ENCODE results near the gene EPB41L4A.
"Not testable (repeated sequence)": the region's sequence is repeated elsewhere in the genome, so short reads cannot be mapped to it uniquely, and the experiment has no call there.

EPB41L4A gene

DNA sequence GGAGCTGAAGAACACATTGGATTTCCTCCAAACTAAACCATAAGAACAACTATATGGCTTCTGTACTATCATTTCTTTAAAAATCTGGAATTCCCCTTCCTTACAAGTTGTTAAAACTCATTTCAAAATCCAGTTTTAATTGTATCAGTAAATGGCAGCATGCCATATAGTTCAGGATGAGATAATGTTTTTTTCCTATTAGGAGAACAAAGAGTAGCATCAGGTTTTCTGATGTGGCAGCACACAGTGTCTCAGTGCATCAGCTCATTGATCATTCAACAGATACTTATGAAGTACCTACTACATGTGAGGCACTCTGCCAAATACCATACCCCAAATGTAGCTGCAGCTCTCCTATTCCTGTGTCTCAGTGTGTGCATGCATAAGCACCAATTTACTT, 161.1 kb downstream of the EPB41L4A start:
- no peak for DNase-seq (ENCODE audit: low read depth in 2 of 2)

DNA sequence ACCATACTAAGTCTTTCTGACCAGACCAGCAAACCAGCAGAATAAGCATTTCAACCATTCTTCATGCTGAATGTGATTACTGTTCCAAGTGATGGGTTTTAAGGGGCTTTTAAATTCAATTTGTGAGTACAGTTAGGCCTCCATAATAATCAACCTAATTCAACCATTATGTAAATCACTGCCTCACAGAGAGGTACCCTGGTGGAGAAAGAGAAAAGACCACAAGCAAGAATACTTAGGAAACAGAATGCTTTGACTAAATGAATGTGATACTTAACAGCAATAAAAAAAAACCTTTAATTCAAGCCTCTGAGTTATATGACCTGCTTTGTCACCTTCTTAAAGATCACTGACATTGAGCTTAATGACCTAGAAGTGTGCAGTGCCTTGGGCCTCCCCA, 162.1 kb downstream of the EPB41L4A start:
- DNase-seq (ENCODE audit: low read depth in 2 of 2): no peak

DNA sequence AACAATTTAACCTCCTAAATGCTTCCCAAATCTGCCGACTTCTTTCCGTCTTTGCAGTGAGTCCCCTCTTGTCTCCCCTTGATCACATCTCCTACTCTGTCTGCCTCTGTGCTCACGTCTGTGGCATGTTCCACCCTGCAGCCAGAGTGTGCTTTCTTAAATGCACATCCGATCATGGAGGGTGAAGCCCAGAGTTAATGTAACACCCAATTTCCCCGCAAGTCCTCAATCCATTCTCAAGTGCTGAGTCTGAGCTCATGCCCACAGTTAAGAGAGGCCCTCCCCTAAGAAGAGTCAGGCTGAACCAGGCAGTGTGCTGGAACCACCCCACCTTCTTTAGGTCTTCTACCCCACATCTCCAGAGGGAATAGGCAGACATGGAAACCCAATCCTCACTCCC, 164.8 kb downstream of the EPB41L4A start:
- DNase-seq (ENCODE audit: low read depth in 2 of 2): no peak

DNA sequence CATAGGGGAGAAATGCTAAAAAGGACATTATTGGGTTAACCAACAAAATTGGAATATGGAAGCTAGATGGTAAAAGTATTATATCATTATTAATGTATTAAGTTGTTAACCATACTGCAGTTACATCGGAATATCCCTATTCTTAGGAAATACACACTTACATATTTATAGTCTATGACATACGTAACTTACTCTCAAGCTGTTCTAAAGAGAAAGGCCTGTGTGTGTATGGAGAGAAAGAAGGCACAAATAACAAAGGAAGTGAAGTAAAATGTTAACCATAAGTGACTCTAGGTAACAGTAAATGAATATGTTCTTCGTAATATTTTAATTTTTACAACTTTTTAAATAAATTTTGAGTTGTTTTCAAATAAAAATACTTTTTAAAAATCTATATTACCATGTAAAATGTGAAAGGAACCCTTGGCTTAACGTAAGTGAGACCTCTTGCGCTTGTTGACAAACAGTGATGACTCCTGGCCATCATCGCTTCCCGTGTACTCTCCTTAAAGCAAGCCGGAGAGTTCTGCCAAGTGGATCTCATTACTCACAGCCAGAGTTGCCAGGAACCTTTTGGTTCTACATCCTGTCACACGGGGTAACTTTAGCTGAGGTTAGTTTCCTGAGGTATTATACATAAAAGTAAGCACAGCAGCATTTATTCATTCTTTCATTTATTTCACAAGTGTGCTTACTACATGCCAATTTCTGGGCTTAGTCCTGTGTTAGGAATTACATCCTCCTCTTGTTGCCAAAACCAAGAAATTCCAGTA, 165.4 kb downstream of the EPB41L4A start:
- DNase-seq (ENCODE audit: low read depth in 2 of 2): no peak

DNA sequence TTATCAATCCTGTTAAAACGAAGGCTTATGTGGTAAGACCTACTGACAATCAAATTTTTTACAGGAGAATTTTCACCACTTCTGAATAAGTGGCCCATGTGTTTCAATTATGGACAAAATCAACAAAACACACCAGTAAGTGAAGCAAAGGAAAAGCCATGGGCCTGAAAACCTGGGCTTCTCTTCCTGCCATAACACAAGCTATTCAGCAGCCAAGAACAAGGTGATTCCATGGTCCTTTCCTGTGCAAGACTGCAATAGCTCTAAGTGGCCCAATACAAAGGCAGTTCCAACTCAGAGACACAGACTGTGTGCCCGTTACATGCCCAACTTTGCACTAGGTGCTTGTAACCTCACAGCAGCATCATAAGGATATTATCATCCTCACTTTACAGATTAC, 168.5 kb downstream of the EPB41L4A start:
- no peak for DNase-seq (ENCODE audit: low read depth in 2 of 2)

DNA sequence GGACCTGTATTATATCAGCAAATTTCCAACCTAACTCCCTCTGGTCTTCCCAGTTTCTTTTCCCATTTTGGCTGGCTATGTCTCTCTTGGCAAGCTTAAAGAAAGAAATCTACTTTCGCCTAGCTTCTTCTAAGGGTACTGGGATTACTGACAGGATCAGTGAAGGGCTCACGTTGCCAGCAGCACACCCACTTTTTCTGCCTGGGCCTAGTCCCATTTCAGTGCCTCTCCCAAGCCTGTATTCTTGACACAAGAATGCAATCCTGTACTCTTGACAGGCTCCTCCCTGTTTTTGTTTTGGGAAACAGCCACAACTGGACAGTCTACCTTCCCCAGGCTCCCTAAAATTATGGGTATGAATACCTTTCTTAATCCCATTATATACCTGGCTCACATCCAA, 170.5 kb downstream of the EPB41L4A start:
- no peak for DNase-seq (ENCODE audit: low read depth in 2 of 2)

DNA sequence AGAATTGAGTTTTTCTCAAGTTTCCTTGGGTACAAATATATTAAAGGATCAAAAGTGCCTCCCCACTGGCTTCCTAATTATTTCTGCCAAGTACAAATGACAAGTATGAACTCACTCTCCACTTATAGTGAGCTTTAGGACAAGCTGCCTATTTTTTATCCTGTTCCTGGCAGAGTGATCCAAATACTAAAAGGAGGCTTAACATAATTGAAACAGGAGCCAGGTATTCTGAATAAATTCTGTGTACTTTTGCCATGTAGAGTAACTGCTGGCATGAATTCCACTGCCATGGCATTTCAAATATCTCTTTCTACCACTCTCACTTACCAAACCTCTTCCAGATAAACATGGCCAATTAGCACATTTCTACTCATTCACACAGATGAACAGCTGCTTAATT, 171.1 kb downstream of the EPB41L4A start:
- no peak for DNase-seq (ENCODE audit: low read depth in 2 of 2)

DNA sequence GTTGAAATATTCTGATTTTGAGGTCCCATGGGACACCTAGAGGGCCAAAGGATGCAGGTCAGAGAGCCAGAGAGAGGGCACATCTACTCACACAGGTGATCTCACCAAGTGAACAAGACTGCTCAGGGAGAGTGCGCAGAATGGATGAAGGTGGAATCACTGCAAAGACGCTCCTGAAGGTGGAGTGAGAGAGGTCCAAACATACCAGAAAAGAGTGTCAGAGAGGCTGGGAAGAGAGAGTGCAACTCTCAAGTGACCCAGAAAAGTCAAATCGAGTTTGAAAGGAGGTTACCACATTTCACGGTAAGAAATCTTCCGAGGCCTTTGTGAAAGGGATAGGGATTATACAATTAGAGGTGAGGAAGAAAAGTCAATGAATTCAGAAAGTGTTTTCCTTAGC, 173.4 kb downstream of the EPB41L4A start:
- no peak for DNase-seq (ENCODE audit: low read depth in 2 of 2)

DNA sequence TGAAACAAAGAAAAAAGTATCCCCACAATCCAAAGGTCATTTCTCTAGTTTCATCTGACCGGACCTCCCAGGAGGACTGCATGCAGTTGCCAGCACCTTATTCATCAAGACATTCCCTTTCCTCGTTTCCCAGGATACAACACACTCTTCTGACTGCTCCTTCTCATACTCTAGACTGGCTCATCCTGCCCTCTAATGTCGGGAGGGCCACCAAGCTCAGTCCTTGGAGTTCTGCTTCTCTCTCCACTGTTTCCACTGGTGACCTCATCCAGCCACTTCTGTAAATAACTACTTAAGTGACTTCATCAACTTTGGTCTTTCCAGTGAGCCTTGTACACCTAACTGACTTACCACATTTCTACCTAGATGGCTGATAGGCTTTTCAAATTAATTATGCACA, 179.1 kb downstream of the EPB41L4A start:
- no peak for DNase-seq (ENCODE audit: low read depth in 2 of 2)

DNA sequence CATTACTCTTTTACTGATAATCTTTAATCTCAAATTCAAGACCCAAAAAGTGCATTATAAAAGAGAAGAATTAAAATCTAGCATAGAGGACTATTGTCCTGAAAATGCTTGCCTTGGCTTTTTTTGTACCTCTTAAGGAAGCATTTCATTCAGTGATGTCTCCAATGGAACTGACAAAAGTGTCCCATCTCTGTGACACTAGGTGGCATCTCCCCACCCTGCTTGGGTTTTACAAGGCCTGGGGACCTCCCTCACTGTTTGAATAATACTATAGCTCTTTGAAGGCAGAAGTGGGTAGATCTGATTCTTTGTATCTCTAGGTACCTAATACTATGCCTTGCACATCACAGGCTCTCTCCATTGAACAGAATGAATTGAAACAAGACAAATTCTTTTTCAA, 180.6 kb downstream of the EPB41L4A start:
- DNase-seq (ENCODE audit: low read depth in 2 of 2): no peak

DNA sequence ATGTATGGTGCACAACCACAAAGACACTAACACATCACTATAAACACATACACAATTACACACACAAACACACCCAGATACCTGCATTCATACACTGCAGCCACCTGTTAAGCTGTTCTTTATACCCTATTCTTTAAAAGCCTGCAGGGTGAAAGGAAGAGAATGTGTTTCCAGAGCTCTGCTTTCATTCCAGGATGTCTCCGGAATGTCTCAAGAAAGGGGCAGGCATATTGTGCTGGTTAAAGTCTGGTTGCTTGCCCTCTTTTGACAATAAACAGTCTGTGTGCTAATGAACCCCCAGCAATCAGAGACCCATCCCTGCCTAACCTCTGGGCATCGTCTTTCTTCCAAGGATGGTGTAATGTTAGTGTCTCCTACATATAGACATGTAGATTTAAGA, 181.6 kb downstream of the EPB41L4A start:
- DNase-seq (ENCODE audit: low read depth in 2 of 2): no peak

DNA sequence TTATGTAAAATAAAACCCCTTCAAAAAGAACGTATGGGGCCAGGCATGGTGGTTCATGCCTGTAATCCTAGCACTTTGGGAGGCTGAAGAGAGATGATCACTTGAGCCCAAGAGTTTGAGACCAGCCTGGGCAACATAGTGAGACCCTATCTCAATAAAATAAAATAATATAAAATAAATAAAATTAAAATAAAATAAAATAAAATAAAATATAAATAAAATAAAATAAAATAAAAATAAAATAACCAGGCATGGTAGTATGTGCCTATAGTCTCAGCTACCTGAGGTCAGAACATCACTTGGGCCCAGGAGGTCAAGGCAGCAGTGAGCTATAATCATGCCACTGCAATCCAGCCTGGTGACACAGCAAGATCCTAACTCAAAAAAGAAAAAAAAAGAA, 185.1 kb downstream of the EPB41L4A start:
- no peak for DNase-seq (ENCODE audit: low read depth in 2 of 2)

DNA sequence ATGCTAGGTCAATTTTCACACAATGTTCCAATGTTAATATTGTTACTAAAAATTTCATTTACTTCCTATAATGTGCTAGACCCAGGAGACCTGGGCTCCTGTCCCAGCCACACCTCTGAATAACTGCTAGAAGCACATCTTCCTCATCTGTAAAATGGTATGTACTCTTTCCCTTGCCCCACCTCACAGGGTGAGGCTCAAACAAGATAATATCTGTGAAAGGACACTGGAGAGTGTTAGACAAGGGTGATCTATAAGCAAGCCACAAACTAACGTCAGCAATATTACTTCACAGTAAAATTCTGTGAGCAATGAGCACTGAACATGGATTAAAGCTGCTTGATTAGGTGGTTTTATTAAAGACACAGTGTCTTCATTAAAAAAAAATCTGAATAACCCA, 186.4 kb downstream of the EPB41L4A start:
- no peak for DNase-seq (ENCODE audit: low read depth in 2 of 2)

DNA sequence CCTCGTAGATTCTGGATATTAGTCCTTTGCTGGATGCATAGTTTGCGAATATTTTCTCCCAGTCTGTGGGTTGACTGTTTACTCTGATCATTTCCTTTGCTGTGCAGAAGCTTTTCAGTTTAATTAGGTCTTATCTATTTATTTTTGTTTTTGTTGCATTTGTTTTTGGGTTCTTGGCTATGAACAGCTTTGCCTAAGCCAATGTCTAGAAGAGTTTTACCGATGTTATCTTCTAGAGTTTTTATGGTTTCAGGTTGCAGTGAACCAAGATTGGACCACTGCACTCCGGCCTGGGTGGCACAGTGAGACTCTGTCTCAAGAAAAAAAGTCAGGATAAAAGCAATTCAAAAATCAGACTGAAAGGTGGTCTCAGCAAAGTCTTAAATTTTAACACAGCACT, 188.5 kb downstream of the EPB41L4A start:
- DNase-seq (ENCODE audit: low read depth in 2 of 2): no peak

DNA sequence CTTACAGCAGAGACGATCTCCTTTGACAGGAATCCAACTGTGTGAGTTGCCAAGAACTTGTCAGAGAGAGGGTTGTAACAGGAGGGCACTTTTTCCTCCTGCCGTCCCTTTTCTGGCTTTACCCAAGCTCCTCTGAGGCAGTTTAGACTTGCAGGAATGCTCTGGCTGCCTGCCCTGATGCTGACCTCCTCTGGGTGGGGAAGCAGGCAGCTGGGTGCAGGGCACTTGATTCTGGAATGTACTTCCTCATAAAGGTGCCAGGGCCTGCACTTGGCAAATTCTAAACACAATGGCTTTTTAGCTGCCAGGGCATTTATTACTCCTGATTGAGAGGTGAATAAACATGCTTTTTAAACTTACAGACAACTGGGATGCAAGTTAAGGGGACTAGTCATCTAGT, 190.4 kb downstream of the EPB41L4A start:
- DNase-seq (ENCODE audit: low read depth in 2 of 2): no peak

DNA sequence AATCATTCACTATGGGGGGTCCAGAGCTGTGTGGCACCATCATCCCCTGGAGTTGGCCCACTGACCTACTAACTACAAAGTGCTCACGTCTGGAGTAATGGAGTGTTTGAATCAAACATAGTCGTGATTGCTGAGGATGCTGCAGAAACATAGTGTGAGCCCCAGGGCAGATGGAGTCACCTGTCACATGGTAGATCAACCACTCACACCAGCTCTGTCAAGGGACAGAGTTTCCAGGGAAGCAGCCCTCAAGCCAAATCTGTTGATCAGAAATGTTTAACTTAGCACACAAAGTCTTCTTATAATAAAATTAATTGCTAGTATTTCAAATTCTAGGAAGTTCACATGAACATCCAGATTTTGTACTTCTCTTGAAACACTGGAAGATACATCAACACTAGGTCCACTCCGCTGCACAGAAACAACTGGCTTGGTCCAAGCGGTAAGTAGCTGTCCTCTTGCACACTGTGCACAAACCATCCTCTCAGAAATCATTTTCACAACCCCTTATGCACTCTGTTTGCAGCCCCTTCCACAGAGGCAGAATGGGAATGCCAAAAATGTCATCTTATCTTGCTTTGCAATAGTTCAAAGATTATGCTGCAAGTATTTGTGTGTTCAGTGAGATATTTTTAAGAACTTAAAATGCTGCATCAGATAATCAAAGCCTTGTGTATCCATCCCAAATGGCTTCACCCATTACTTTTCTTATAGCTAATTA, 191.0 kb downstream of the EPB41L4A start:
- DNase-seq (ENCODE audit: low read depth in 2 of 2): no peak

DNA sequence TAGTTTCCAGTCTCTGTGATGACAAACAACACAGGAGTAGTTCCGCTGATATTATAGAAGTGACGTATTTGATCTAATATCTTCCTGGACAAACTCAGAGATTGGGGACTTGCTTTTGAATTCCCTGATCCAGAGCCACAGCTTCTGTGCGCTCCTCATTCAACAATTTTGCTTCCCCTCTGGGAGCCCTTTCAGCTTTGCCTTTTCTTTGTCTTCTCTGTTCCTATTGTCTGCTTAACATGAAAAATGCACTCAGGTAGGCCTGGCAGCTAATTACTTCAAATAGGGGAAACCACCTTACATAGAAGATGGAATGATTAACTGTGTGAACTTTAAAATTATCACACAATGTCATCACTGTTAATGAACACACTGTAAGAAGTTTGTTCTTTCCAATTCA, 192.9 kb downstream of the EPB41L4A start:
- DNase-seq (ENCODE audit: low read depth in 2 of 2): no peak

DNA sequence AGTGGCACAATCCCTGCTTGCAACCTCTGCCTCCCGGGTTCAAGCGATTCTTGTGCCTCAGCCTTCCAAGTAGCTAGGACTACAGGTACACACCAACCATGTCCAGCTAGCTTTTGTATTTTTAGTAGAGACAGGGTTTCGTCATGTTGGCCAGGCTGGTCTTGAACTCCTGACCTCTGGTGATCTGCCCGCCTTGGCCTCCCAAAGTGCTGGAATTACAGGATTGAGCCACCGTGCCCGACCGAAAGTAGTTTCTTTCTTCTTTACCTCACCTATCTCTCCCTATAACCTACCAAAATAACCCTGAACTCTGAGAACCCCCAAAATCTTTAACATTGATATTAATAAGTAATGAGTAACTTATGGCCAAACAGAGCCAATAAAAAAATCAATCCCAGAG, 196.1 kb downstream of the EPB41L4A start:
- not testable (repeated sequence) for DNase-seq (ENCODE audit: low read depth in 2 of 2)

DNA sequence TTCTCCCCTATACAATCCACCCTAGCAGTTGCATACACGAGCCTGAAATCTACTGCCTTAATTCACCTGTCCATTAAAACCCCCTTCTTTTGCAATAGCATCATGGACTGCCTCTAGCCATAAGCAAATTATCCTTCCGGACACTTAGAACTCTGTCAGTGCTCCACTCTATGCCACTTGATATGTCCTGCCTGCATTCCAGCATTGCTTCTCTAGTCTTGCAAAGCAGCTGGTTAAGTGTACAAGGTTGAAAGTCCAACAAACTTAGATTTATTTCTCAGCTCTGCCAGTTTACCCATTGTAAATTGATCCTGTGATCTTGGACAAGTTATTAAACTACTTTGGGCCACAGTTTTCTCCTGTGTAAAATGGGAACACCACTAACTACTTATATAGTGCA, 197.9 kb downstream of the EPB41L4A start:
- no peak for DNase-seq (ENCODE audit: low read depth in 2 of 2)

DNA sequence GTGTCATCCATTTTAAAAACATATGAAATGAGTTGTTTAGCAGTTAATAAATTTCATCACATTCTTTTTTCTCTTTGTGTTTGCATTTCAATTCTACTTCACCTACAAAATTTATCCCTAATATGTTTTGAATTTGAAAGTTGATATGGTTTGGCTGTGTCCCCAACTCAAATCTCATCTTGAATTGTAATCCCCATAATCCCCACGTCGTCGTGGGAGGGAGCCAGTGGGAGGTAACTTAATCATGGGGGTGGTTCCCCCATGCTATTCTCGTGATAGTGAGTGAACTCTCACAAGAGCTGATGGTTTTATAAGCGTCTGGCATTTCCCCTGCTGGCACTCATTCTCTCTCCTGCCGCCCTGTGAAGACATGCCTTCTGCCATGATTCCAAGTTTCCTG, 200.1 kb downstream of the EPB41L4A start:
- DNase-seq (ENCODE audit: low read depth in 2 of 2): no peak

DNA sequence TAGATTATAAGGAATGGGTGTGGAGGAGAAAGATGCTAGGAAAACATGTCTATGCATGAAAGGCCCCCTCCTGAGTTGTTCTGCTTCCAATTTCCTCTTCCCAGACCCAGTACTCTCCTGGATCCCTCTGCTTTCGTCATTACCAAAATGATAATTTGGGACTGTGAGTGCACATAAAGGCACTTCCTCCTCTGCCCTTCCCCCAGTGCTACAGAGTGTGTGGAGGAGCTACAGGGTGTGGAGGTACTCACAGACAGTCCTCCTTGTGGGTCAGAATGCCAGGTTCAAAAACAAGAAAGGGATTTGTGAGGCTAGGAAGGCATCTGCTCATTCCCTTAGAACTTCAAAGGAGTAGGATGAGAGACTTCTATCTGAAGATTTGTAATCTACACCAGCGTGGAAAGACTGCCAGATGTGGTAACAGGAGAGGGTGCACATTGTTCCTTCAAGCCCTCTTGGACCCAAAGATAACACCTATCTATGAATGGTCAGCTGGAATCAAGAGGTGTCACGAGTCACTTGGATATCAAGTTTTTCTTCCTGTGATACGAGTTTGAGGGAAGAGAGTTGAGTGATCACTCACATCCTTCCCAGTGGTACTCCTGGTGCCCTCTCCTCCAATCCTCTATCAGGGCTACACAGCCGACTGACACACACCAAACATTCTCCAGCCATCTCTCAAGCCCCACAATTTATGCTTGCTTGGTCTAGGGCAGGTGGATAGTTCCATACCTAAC, 201.1 kb downstream of the EPB41L4A start:
- no peak for DNase-seq (ENCODE audit: low read depth in 2 of 2)

DNA sequence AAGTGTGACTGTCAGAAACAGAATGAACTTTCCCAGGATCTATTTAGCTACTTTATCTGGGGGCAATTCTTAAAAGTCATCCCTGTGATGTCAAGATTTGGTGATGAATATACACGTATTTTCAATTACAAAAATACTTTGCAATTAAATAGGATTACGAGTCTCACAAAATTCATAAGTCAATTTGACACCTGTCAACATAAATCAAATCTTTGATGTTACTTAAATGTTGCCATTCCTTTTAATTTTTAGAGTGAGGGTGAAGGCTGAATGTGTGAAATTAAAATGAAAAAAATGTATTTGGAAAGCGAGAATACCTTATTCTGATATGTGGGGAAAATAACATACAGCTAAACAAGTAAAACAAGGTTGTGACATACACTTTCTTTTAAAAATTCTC, 202.9 kb downstream of the EPB41L4A start:
- DNase-seq (ENCODE audit: low read depth in 2 of 2): no peak

DNA sequence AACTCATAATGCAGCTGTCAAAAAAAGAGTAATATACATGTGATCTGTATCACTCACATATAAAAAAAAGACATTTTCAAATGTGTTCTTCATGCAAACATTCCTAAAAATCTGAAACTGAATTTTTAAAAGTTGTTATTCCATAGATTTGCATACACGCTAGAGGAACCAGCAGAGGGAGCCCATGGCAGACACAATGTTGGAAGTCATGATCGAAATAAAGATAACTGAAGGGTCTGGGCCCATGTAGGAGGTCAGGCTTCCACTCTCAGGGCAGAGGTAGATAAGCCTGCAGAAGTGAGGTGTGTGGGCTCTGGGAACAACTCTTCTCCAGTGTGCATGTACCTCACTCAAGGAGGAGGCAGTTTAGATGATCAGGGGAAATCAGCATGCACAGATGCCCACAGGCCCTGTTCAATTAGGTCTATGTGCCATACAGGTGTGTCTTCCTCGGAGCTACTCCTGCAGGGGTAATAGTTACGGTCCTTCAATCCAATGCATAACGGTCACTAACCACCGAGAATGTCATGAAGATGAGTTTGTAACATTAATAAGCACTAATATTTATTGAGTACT, 208.6 kb downstream of the EPB41L4A start:
- no peak for DNase-seq (ENCODE audit: low read depth in 2 of 2)
